HG02610 (cell line): ENCODE data around the gene FLNA.

Experiments
- ATAC-seq: cut with Tn5 transposase; IDR thresholded peaks from one replicate; pipeline ENCODE4 v1.9.1; 2021; ENCODE audit warnings: mild to moderate bottlenecking, moderate library complexity; ENCODE audit not compliant: unreplicated experiment

Gene FLNA

GRCh38 chrX:154343620-154344019 lies 30.8 kb downstream of the FLNA start:
- peak; percentile 31 for ATAC-seq

- peak; percentile 25 for ATAC-seq
These were observed 31.4 kb downstream of the FLNA start for GRCh38 chrX:154343063-154343462.

DNA sequence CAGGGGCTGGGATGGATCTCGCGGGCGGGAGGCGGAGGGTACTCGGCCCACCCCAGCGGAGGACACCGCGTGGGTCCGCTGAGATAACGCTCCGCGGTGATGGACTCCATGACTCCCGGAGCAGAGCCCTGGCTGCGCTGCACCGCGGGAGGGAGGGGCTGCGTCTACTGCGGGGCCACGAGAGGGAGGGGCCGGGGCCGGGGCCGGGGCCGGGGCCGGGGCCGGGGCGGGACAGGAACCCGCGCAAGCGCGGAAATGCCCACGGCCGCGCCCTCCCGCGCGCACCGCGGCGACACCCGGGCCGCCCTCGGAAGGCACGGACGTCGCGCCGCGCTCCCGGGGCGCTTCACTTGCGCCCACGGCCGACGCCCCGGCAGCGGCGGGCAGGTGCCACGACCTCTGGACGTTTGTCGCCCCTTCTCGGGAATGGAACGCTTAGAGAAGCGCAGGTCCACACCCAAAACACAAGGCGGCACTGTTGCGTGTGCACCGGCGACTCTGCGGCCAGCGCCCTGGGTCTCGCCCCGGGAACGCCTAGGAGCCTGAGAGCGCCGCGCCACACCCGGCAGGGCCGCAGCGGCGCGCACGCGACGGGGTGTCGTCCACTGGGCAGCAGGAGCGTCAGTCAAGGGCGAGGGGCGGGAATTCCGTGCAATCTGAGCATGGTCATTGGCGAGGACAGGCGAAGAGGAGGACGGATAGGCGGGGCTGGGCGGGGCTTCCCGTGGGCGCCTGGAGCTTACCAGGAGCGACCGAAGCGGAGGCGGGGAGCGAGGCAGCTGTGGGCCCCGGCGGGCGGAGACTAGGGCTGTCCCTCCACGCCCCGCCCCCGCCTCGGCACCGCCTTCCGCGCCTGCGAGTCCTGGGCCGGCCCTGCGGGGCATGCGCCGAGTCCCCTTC lies 32.8 kb downstream of the FLNA start:
- ATAC-seq, result peak; percentile 79

- no peak for ATAC-seq
These were observed 39.9 kb downstream of the FLNA start for GRCh38 chrX:154334496-154334895.

- no peak for ATAC-seq
These were observed 40.6 kb downstream of the FLNA start for GRCh38 chrX:154333837-154334271.

GRCh38 chrX:154333116-154333515 lies 41.3 kb downstream of the FLNA start:
- ATAC-seq, result no peak

DNA sequence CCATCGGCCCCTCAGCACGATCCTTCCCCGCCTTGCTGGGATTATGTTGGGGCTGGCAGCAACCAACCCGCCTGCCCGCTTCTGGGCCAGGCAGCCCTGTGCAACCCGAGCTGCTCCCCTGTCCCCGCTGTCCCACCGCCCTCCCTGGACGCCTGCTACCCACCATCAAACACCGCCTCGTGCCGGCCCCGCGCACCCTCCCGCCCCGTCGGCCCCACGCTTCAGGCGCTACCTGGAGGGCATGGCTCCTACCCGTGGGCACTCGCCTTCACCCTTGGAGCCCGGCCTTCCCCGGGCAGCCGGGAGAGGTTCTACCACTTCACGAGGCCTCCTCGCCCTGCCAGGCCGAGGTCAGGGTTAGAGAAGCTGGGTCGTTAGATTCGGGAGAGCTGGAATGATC lies 41.9 kb downstream of the FLNA start:
- ATAC-seq, result no peak

DNA sequence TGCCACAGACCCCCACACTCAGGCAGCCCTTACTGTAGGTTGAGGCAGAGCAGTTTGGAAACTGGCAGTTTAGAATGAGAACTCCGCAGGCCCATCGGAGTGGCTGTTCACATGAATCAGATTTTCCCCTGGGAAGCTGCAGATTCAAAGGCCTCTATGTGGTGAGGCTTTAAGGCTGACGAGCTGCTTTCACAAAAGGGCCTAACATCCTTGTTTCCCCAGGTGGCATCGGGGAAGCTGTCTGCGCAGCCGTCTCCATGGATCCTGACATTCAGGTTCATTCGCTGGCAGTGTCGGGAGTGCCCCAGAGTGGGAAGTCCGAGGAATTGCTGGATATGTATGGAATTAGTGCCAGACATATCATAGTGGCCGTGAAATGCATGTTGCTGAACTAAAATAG lies 45.1 kb downstream of the FLNA start:
- no peak for ATAC-seq

DNA sequence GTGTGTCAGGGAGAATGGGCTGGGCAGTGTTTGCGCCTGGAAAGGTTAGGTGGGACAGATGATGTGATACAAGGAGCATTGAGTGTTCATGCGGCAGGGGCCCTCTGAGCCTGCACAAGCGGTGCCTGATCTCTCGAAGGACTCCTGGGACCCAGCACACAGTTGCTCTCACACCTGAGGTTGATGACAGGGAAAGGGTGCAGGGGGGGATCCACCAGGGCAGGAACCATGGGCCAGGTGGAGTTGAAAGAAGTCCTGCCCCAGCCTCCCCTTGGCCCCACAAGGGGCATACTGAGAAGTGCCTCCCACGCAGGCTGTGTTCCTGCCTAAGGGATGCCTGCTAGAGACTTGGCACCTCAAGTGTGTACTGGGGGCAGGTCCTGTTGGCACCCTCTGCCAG lies 45.8 kb downstream of the FLNA start:
- no peak for ATAC-seq

DNA sequence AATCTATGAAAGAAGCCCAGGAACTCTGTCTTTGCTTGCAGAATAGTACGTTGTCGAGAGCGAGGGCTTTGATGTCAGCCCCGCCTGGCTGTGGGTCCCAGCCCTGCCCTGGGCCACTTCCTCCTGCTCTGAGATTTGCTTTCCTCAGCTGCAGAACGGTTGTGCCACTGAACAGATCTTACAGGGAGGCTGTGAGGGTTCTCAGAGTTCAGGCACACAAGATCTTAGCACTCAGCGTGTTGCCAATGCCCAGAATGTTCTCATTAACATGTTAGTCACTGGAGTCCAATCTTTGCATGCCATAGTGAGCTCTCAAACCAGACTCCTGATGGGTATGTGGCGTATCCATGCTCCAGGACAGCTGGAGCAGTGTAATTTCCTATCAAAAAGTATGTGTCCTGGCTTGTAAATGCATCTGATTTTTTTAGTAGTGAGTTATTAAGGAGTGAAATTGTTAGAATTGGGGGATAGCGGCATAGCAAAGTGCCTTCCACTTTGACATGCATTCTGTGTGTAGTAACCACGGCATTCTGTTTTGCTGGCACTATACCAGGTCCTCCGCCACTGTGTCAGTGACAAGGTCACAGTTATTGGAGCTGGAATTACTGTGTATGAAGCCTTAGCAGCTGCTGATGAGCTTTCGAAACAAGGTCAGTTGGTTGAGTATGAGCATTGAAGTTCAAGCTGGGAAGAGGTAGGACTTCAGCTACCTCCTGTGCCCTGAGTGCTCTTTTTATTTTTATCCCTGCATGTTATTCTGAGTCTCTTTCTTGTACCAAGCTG lies 47.2 kb downstream of the FLNA start:
- no peak for ATAC-seq

- ATAC-seq, result no peak
These were observed 48.9 kb downstream of the FLNA start for GRCh38 chrX:154325541-154325940.

DNA sequence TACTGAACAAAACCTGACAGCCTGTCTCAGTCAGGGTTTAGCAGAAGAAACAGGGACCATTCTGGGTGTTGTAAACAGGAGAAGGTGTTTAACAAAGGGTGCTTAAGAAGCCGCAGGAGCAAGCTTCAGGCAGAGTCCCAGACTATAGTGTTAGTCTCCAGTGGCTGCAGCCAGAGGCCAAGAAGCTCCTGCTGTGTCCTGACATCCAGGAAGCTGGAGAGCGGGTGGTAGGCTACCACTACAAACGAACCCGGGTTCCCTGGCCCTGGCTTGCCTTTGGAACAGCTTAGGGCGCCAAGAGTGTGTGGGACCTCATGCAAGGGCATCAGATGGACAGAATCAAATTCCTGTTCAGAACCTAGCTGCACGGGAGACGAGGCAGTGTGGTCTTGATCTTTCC lies 50.9 kb downstream of the FLNA start:
- ATAC-seq, result no peak

- no peak for ATAC-seq
These were observed 51.5 kb downstream of the FLNA start for GRCh38 chrX:154322890-154323289.

DNA sequence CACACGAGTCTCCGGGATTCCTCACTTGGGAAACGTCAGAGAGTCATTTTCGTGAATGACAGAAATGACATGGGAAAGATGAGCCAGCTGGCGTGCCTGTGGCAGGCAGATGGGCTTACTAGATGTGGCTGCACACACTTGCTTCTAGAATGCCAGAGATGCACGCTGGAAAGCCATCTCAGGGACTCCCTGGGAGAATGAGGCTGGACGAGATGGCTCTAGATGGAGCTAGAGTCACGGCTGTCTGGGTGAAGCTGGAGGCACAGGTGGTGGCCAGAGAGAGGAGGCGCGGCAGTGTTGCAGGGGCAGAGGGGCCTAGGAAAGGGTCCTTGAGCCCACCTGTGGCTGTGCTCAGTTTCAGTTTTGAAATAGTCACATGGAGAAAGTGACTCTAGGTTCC lies 52.8 kb downstream of the FLNA start:
- ATAC-seq, result no peak

- ATAC-seq, result no peak
These were observed 53.3 kb downstream of the FLNA start for GRCh38 chrX:154321152-154321551.

- no peak for ATAC-seq
These were observed 54.0 kb downstream of the FLNA start for GRCh38 chrX:154320406-154320805.

GRCh38 chrX:154317391-154317995 lies 56.9 kb downstream of the FLNA start:
- ATAC-seq, result no peak

DNA sequence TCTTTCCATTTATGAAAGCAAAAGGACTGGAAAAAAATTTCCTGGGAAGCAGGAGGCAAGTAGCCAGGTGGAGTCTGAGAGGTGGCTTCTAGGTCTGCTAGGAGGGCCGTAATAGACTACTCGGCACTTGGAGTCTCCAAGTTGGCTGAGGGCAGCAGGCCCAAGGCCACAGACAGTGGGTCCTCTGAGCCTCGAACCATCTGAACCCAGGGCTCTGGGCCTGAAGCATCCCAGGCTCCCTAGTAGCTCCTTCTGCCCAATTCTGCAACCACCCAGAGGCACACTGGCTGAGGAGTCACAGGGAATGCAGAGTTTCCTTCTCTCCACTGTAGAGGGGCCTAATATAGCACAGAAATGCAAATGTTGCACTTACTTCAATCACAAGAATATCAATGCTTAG lies 59.0 kb downstream of the FLNA start:
- no peak for ATAC-seq

GRCh38 chrX:154313147-154313546 lies 61.3 kb downstream of the FLNA start:
- no peak for ATAC-seq

DNA sequence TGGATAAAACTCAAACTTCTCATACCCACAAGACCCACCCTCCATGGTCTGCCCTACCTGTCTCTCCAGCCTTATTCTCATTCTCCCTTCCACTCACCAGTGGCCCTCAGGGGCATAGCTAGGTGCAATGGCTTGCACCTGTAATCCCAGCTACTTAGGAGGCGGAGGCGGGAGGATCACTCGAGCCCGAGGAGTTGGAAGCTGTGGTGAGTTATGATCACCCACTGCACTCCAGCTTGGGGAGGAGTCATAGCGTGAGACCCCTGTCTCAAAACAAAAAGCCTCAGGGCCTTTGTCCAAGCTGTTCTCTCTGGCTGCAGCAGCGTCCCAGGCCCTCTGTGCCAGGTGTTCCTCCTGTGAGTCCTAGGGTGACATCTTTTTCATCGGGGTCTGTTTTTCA lies 62.3 kb downstream of the FLNA start:
- no peak for ATAC-seq
